GM12878 (cell line): ENCODE results near the gene LIN7B. TPM values are rescaled to one million over a fixed set of nuclear protein-coding genes. Genes with fewer than 3 reads are reported as not detected.
A peak's percentile ranks its signal among the peaks of the same experiment; 100 is the strongest.

Experiments used
- ATAC-seq: fragments of 200-7000 bp; cut with Tn5 transposase; 3 replicates; pipeline ENCODE4 v1.9.1; 2020; ENCODE audit warnings: mild to moderate bottlenecking, moderate library complexity
- BruUV-seq: library from RNA; stranded (reverse); fragments of 400-500 nt; replicated peaks from 2 replicates; lab custom pipeline; 2021; lab: Mats Ljungman, UMichigan
- CTCF ChIA-PET: fragments of 300-600 bp; sonication (Branson Sonifier 250); formaldehyde crosslinking; extraction: SDS; loops from one replicate; lab custom pipeline; 2021; ENCODE audit warnings: inconsistent platforms; lab: Yijun Ruan, JAX
- POLR2A ChIA-PET: fragments of 350-600 bp; formaldehyde crosslinking; extraction: SDS; loops from one replicate; lab custom pipeline; 2021; ENCODE audit warnings: inconsistent platforms; lab: Charles Lee
- RAD21 ChIA-PET: fragments of 300-600 bp; sonication (Branson Sonifier 250); formaldehyde crosslinking; loops from one replicate; lab custom pipeline; 2023; ENCODE audit warnings: antibody characterized with exemption; ENCODE audit not compliant: unreplicated experiment; lab: Charles Lee
- SMC1A ChIA-PET: fragments of 300-600 bp; sonication (Branson Sonifier 250); formaldehyde crosslinking; loops from one replicate; lab custom pipeline; 2023; ENCODE audit not compliant: unreplicated experiment, uncharacterized antibody; lab: Charles Lee
- DNase-seq: peaks from one replicate; pipeline ENCODE4 v3.0.0-alpha.2; 2011; ENCODE audit warnings: low read depth, low spot score
- FAIRE-seq: peaks from 3 replicates; lab custom pipeline; 2011; peaks lifted over from hg19 to GRCh38; lab: Jason Lieb, UNC
- H2AFZ ChIP-seq: 2 replicates; pipeline ENCODE4 v1.6.0; 2011; ENCODE audit warnings: low read depth, low read length, control low read depth; ENCODE audit not compliant: control insufficient read depth
- H3K27ac ChIP-seq: 2 replicates; pipeline ENCODE4 v1.5.1; 2011; ENCODE audit warnings: control low read depth; ENCODE audit not compliant: control insufficient read depth, insufficient read depth
- H3K27me3 ChIP-seq, 2 experiments: replicated peaks in 1 of 2; 2 replicates each; pipeline versions ENCODE4 v1.6.0 to v1.6.1; 2011; ENCODE audit warnings: low read length in 1 of 2; ENCODE audit not compliant: control insufficient read depth in 2 of 2, insufficient read depth in 2 of 2
- H3K36me3 ChIP-seq, 2 experiments: 2 replicates each; pipeline ENCODE4 v1.5.1; 2011; ENCODE audit warnings: low read length in 1 of 2; ENCODE audit not compliant: control insufficient read depth in 2 of 2, insufficient read depth in 2 of 2
- H3K4me1 ChIP-seq: 2 replicates; pipeline ENCODE4 v1.6.1; 2011; ENCODE audit warnings: mild to moderate bottlenecking, low read length, moderate library complexity, mixed read lengths; ENCODE audit not compliant: control insufficient read depth, insufficient read depth
- H3K4me2 ChIP-seq: 2 replicates; pipeline ENCODE4 v1.6.0; 2011; ENCODE audit warnings: control low read depth; ENCODE audit not compliant: control insufficient read depth, insufficient read depth
- H3K4me3 ChIP-seq: fragments of 200-600 bp; sonication (generic); 2 replicates; pipeline ENCODE4 v1.5.1; 2016
- H3K79me2 ChIP-seq: 2 replicates; pipeline ENCODE4 v1.6.0; 2011; ENCODE audit warnings: low read length; ENCODE audit not compliant: control insufficient read depth, insufficient read depth
- H3K9ac ChIP-seq: 2 replicates; pipeline ENCODE4 v1.8.0; 2011; ENCODE audit warnings: low read length, control low read depth, mixed read lengths; ENCODE audit not compliant: control insufficient read depth, insufficient read depth
- H3K9me3 ChIP-seq: replicated peaks from 3 replicates; pipeline ENCODE4 v1.5.1; 2011; ENCODE audit warnings: mild to moderate bottlenecking, low read length; ENCODE audit not compliant: control insufficient read depth, insufficient read depth
- H4K20me1 ChIP-seq: 2 replicates; pipeline ENCODE4 v1.6.0; 2011; ENCODE audit not compliant: control insufficient read depth, insufficient read depth
- BCLAF1 ChIP-seq: fragments of 450-650 bp; IDR thresholded peaks from 2 replicates; pipeline ENCODE4 v1.6.1; 2017; ENCODE audit warnings: antibody characterized with exemption, mild to moderate bottlenecking, moderate library complexity
- BHLHE40 ChIP-seq, 2 experiments: fragments of 450-650 bp in 1 of 2; IDR thresholded peaks; 2 replicates each; pipeline ENCODE4 v1.6.1; 2011 to 2017; ENCODE audit warnings: low read depth in 2 of 2, borderline replicate concordance in 1 of 2, improper control_type of control experiment in 1 of 2, low read length in 1 of 2, mild to moderate bottlenecking in 1 of 2
- DPF2 ChIP-seq: fragments of 450-650 bp; IDR thresholded peaks from 2 replicates; pipeline ENCODE4 v1.6.1; 2017; ENCODE audit warnings: mild to moderate bottlenecking
- EED ChIP-seq: sonication (generic); IDR thresholded peaks from 2 replicates; pipeline ENCODE4 v1.6.1; 2016; ENCODE audit warnings: antibody characterized with exemption, low read depth
- FOXK2 ChIP-seq: fragments of 450-650 bp; IDR thresholded peaks from 2 replicates; pipeline ENCODE4 v1.6.1; 2017; ENCODE audit warnings: mild to moderate bottlenecking, moderate library complexity
- GATAD2B ChIP-seq: fragments of 450-650 bp; conservative IDR thresholded peaks from 2 replicates; pipeline ENCODE4 v1.6.1; 2017; ENCODE audit warnings: low read depth, mild to moderate bottlenecking, moderate library complexity
- IKZF1 ChIP-seq: fragments of 450-650 bp; conservative IDR thresholded peaks from 2 replicates; pipeline ENCODE4 v1.6.1; 2017; ENCODE audit warnings: antibody characterized with exemption, mild to moderate bottlenecking
- JUND ChIP-seq: IDR thresholded peaks from 2 replicates; pipeline ENCODE4 v1.6.1; 2012; ENCODE audit warnings: low read depth, mild to moderate bottlenecking, low read length, improper control_type of control experiment, moderate library complexity
- KLF5 ChIP-seq: fragments of 450-650 bp; IDR thresholded peaks from 2 replicates; pipeline ENCODE4 v1.6.1; 2014; ENCODE audit warnings: mild to moderate bottlenecking; ENCODE audit not compliant: partially characterized antibody
- MEF2B ChIP-seq: fragments of 450-650 bp; IDR thresholded peaks from 2 replicates; pipeline ENCODE4 v1.6.1; 2018; ENCODE audit warnings: mild to moderate bottlenecking, moderate library complexity; ENCODE audit not compliant: partially characterized antibody, poor library complexity, severe bottlenecking
- PAX8 ChIP-seq: fragments of 450-650 bp; IDR thresholded peaks from 2 replicates; pipeline ENCODE4 v1.6.1; 2017; ENCODE audit warnings: mild to moderate bottlenecking, moderate library complexity
- RELB ChIP-seq: fragments of 450-650 bp; IDR thresholded peaks from 2 replicates; pipeline ENCODE4 v1.6.1; 2017; ENCODE audit warnings: low read depth, mild to moderate bottlenecking, moderate library complexity
- SKIL ChIP-seq: fragments of 450-650 bp; IDR thresholded peaks from 2 replicates; pipeline ENCODE4 v1.6.1; 2017; ENCODE audit warnings: mild to moderate bottlenecking, low read depth, inconsistent platforms; ENCODE audit not compliant: poor library complexity, severe bottlenecking
- TARDBP ChIP-seq: IDR thresholded peaks from 2 replicates; pipeline ENCODE4 v1.6.1; 2016; ENCODE audit warnings: borderline replicate concordance
- WGBS: methylation state at CpG from one replicate; pipeline ENCODE4 v1.1.6; 2016; ENCODE audit warnings: low lambda C conversion rate; ENCODE audit not compliant: insufficient replicate concordance, insufficient coverage; ENCODE audit errors: missing lambda C conversion rate; 5-methylcytosine and 5-hydroxymethylcytosine counted together
- in situ Hi-C: fragments of 300-500 bp; cut with MboI; formaldehyde crosslinking; loops from 9 replicates; pipeline ENCODE4 v1.14.3; 2018; ENCODE audit warnings: mixed read lengths
- intact Hi-C: fragments of 100-400 bp; cut with micrococcal nuclease; formaldehyde crosslinking; loops from one replicate; pipeline ENCODE4 v1.14.2; 2022; ENCODE audit not compliant: unreplicated experiment
- polyA plus RNA-seq, 11 experiments: library from polyadenylated mRNA; depleted of rRNA in 4 of 11; unstranded in 6 of 11; stranded (reverse) in 5 of 11; fragments of >200 nt; fragmentation: Nextera tagmentation in 4 of 11; fragmentation: Illumina TruSeq in 1 of 11; extraction: Ambion mirVana in 4 of 11; extraction: Trizol in 1 of 11; gene quantifications; 1 replicate in 1 of 11; 2 replicates in 10 of 11; pipeline versions ENCODE4 v1.2.1 to v1.2.3, GENCODE V29; 2011 to 2016; ENCODE audit warnings: inconsistent platforms in 2 of 11, missing spikeins in 2 of 11, low read depth in 1 of 11
- total RNA-seq, 4 experiments: library from RNA; depleted of rRNA in 3 of 4; stranded (reverse); fragments of >200 nt in 3 of 4; fragmentation: Illumina TruSeq in 1 of 4; extraction: Trizol in 1 of 4; gene quantifications; 2 replicates each; pipeline versions ENCODE4 v1.2.1 to v1.2.3, GENCODE V29; 2013 to 2021

The LIN7B gene
- total and polyA plus RNA-seq, 10 of the 15 experiments (the other 5 are each of a cell fraction or from before 2014, with no cell fraction given) = 0.15 to 3.5 (median 1.6) TPM; not detected in 2

- ATAC-seq (peak; percentile 77), DNase-seq (no peak), FAIRE-seq (no peak)
- ChIA-PET CTCF (interaction anchor here (1.0 to 2.5 kb wide), 4 partner anchors 48 to 157 kb away, joined by 3 to 9 read pairs (median 6); partner anchors contain the start of genes GYS1 and RUVBL2), SMC1A (interaction anchor here (1.2 kb wide), 1 partner anchor 48 kb away, joined by 4 read pairs; no protein-coding TSS in a partner anchor), POLR2A (interaction anchor here (0.6 to 1.0 kb wide), 2 partner anchors 34 to 157 kb away, joined by 3 to 8 read pairs; partner anchors contain the start of gene RUVBL2), RAD21 (interaction anchor here (1.1 to 1.6 kb wide), 2 partner anchors 23 to 157 kb away, joined by 3 to 5 read pairs; partner anchors contain the start of gene RUVBL2)
- 2% methylated on average over 58 of the region's 75 CpGs for WGBS
- Histone ChIP-seq H3K9ac (no peak overlapping the region), H3K9me3 (peaks cover 4% of the 10 kb centered on the region; the same call in 2 of the 3 replicates), H3K4me3 (peak overlapping the region; percentile 63; the same call in 1 of the 2 replicates), H3K27ac (no peak overlapping the region), H3K79me2 (no peaks in the 10 kb centered on the region), H4K20me1 (no peaks in the 10 kb centered on the region), H3K4me1 (peaks cover 10% of the 10 kb centered on the region), H3K27me3 (peaks cover 6 to 22% of the 10 kb centered on the region in 2 experiments), H2AFZ (peak overlapping the region; percentile 13), H3K4me2 (peak overlapping the region; percentile 82), H3K36me3 (no peaks in the 10 kb centered on the region)
- in situ Hi-C loops (no loop called here), intact Hi-C loops (no loop called here)
- BruUV-seq = no TSS peak
- TF ChIP-seq GATAD2B (peak; percentile 34; the same call in 1 of the 2 replicates), KLF5 (peak; percentile 98), TARDBP (no peak), EED (0 out of 2 replicates have a peak, but pooled peaks have one; percentile 12), SKIL (peak; percentile 89), IKZF1 (peak; percentile 42; the same call in 1 of the 2 replicates), JUND (peak; percentile 94), BCLAF1 (peak; percentile 90), BHLHE40 (IDR thresholded peaks at IDR 0.05; ENCODE audit: borderline replicate concordance in 1 of 2, low read depth in 2 of 2, low read length in 1 of 2) (peak; percentile 89 to 93), DPF2 (peak; percentile 43; the same call in 1 of the 2 replicates), MEF2B (peak; percentile 41), RELB (peak; percentile 95), PAX8 (no peak), FOXK2 (peak; percentile 97)
Measured at GRCh38 chr19:49150106-49150943, 36.2 kb downstream of the LIN7B start.
